Thyroid gland (tissue), 4 donors: ENCODE data around the gene TBCC.

Experiments used
- CTCF ChIP-seq, 6 experiments: fragments of 200-600 bp in 3 of 6; fragments of 450-650 bp in 3 of 6; sonication (generic) in 3 of 6; IDR thresholded peaks; one replicate each; pipeline ENCODE4 v1.5.1; 2016 to 2019; ENCODE audit warnings: antibody characterized with exemption in 6 of 6, mild to moderate bottlenecking in 2 of 6, inconsistent platforms in 1 of 6, moderate library complexity in 1 of 6
- POLR2A ChIP-seq, 2 donors: fragments of 450-650 bp; IDR thresholded peaks; one replicate each; pipeline ENCODE4 v1.6.1; 2017; ENCODE audit warnings: antibody characterized with exemption in 2 of 2, mild to moderate bottlenecking in 2 of 2, moderate library complexity in 1 of 2

- no peak for TF ChIP-seq CTCF (IDR thresholded peaks at IDR 0.05)
- no peak for TF ChIP-seq POLR2A (IDR thresholded peaks at IDR 0.05)
These were observed 17.0 kb upstream of the TBCC start for GRCh38 chr6:42762950-42763349.
